ENCODE results near the gene PIWIL4. TPM values are rescaled to one million over a fixed set of nuclear protein-coding genes. Genes with fewer than 3 reads are reported as not detected.

The PIWIL4 gene
- total and polyA plus RNA-seq, 9 of the 15 experiments (the other 6 are each of a cell fraction or from before 2014, with no cell fraction given), result 6.3 to 17.0 (median 10.8) TPM

GRCh38 chr11:94588366-94588942 lies 21.3 kb downstream of the PIWIL4 start (continued):
- no peak for TF ChIP-seq ZNF408 (CRISPR knock-in tag; IDR thresholded peaks at IDR 0.05; ENCODE audit: low read depth)

- CTCF ChIA-PET (ENCODE audit: low intra/inter-chr PET ratio), result no interaction called here
Observed at GRCh38 chr11:94590352-94591041, 23.3 kb downstream of the PIWIL4 start.

More at GRCh38 chr11:94590352-94591041, 23.3 kb downstream of the PIWIL4 start:
- Histone ChIP-seq H4K20me1 (replicated peaks; ENCODE audit: control insufficient read depth, insufficient read depth, low read length) (no peaks in the 10 kb centered on the region), H3K9me1 (ENCODE audit: control insufficient read depth, insufficient read depth, low read length) (no peaks in the 10 kb centered on the region), H3K4me3 (no peak overlapping the region), H3K4me1 (replicated peaks in 1 of 2; ENCODE audit: control insufficient read depth in 2 of 2, insufficient read depth in 2 of 2, low read length in 2 of 2) (no peaks in the 10 kb centered on the region), H3K9me3 (replicated peaks; ENCODE audit: control insufficient read depth, insufficient read depth, low read depth, low read length) (no peaks in the 10 kb centered on the region), H3K4me2 (ENCODE audit: insufficient read depth, low read length) (no peak overlapping the region), H3K27me3 (ENCODE audit: control insufficient read depth in 2 of 2, insufficient read depth in 2 of 2, low read length in 2 of 2) (peaks cover 0 to 2% of the 10 kb centered on the region in 2 experiments; a peak in 2 of 5 replicates), H3K36me3 (ENCODE audit: control insufficient read depth, insufficient read depth, low read length) (peaks cover 10% of the 10 kb centered on the region; the same call in 2 of the 3 replicates), H3K9ac (ENCODE audit: insufficient read depth in 1 of 2, low read depth in 2 of 2, low read length in 2 of 2) (no peak overlapping the region), H3K79me2 (ENCODE audit: control insufficient read depth, insufficient read depth, low read length) (no peaks in the 10 kb centered on the region), H2AFZ (ENCODE audit: low read depth, low read length) (no peak overlapping the region), H3K27ac (ENCODE audit: extremely low read depth, low read depth, low read length) (no peak overlapping the region)
- DNase-seq (ENCODE audit: extremely low read depth in 1 of 4, low spot score in 3 of 4), result no peak
- ATAC-seq, result no peak
- FAIRE-seq, result no peak
- in situ Hi-C loops (cut with MboI) (no loop called here), intact Hi-C loops (cut with micrococcal nuclease) (no loop called here)
- BruUV-seq (replicated peaks), result no TSS peak
- no peak for TF ChIP-seq ZNF696 (CRISPR knock-in tag; conservative IDR thresholded peaks at IDR 0.05)
- no peak for TF ChIP-seq ZNF639 (CRISPR knock-in tag; conservative IDR thresholded peaks at IDR 0.05 in 1 of 2, IDR thresholded peaks at IDR 0.05 in 1 of 2)
- no peak for TF ChIP-seq CTCFL (IDR thresholded peaks at IDR 0.05; ENCODE audit: borderline replicate concordance, insufficient read depth, low read depth, low read length, poor library complexity, severe bottlenecking)
- TF ChIP-seq THRB (CRISPR knock-in tag; conservative IDR thresholded peaks at IDR 0.05), result no peak
- TF ChIP-seq RFX1 (IDR thresholded peaks at IDR 0.05), result no peak
- TF ChIP-seq HSF4 (CRISPR knock-in tag; IDR thresholded peaks at IDR 0.05; ENCODE audit: borderline replicate concordance), result no peak
- no peak for TF ChIP-seq IRF1 (CRISPR knock-in tag; IDR thresholded peaks at IDR 0.05; ENCODE audit: borderline replicate concordance)
- TF ChIP-seq PPARD (CRISPR knock-in tag; IDR thresholded peaks at IDR 0.05), result no peak
- POLR2A ChIA-PET, result no interaction called here
- 12% methylated on average over 6 of the region's 6 CpGs for WGBS (ENCODE audit: insufficient coverage, low coverage, missing lambda C conversion rate)
